Fibroblast of villous mesenchyme (primary cell): Measurements from ENCODE around the gene TBC1D5. TPM values are rescaled to one million over a fixed set of nuclear protein-coding genes. Genes with fewer than 3 reads are reported as not detected.
"Not testable (repeated sequence)": the region's sequence is repeated elsewhere in the genome, so short reads cannot be mapped to it uniquely, and the experiment has no call there.

Experiments
- DNase-seq: peaks from one replicate; pipeline ENCODE4 v3.0.0-alpha.2; 2010; ENCODE audit warnings: low read depth
- H3K4me3 ChIP-seq: 2 replicates; pipeline ENCODE4 v1.5.1; 2011; ENCODE audit warnings: low read depth, mild to moderate bottlenecking, low read length
- total RNA-seq: library from RNA; depleted of rRNA; stranded (reverse); fragments of >200 nt; gene quantifications from 2 replicates; pipeline ENCODE4 v1.2.3, GENCODE V29; 2012
- TF ChIP-seq, protein P1 (sequence below): IDR thresholded peaks from 2 replicates; pipeline ENCODE4 v1.5.1; 2012; ENCODE audit warnings: low read depth, mild to moderate bottlenecking, low read length; ENCODE audit not compliant: insufficient read depth

The TBC1D5 gene
- total RNA-seq, 1 donor: 107 TPM

DNA sequence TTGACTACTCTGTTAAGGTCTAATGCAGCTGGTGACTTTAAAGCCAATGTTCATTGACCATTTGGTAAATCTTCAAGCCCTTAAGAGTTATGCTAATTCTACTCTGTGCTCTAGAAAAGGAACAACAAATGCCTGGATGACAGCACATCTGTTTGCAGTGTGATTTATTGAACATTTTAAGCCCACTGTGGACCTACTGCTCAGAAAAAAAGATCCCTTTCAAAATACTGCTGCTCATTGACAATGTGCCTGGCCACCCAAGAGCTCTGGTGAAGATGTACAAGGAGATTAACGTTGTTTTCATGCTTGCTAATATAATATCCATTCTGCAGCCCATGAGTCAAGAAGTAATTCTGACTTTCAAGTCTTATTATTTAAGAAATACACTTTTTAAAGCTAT is 110.8 kb downstream of the TBC1D5 start:
- TF ChIP-seq, protein P1, sequence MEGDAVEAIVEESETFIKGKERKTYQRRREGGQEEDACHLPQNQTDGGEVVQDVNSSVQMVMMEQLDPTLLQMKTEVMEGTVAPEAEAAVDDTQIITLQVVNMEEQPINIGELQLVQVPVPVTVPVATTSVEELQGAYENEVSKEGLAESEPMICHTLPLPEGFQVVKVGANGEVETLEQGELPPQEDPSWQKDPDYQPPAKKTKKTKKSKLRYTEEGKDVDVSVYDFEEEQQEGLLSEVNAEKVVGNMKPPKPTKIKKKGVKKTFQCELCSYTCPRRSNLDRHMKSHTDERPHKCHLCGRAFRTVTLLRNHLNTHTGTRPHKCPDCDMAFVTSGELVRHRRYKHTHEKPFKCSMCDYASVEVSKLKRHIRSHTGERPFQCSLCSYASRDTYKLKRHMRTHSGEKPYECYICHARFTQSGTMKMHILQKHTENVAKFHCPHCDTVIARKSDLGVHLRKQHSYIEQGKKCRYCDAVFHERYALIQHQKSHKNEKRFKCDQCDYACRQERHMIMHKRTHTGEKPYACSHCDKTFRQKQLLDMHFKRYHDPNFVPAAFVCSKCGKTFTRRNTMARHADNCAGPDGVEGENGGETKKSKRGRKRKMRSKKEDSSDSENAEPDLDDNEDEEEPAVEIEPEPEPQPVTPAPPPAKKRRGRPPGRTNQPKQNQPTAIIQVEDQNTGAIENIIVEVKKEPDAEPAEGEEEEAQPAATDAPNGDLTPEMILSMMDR: no peak
- H3K4me3 ChIP-seq: no peak overlapping the region
- peak; percentile 25 for DNase-seq

DNA sequence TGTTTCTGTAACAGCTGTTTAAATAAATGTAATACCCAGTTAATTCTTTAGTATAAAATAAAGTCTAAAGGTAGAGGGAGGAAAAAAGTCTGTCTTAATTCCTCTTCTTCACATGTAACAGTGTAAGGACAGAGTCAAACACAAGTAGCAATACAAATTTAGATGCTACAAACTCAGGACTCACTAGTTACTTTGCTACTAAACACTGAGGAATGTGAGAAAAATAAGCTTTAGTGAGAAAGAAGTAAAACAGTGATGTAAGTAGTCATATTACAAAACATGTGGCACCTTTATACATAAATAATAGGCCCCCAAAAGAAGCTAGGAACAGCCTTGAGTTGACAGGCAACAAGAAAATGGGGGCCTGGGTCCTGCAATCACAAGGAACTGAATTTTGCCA is 113.0 kb downstream of the TBC1D5 start:
- no peak for DNase-seq
- TF ChIP-seq, protein P1: no peak

DNA sequence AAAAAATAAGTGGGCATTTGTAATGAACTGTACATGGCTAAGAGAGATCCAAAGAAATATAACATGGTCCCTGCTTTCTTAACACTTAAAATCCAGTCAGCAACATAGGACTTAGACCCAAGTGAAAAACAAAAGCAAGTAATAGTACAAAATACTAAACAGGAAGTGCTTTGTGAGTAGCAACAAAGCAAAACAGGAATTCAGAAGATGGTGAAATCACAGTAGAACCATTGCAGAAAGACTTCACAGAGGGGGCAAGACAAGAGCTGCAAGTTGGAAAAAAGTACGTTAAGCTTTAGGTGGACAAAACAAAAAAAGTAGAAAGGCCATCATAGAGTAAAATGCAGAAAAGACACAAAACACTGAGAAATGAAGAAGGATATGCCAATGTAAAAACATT is 116.0 kb downstream of the TBC1D5 start:
- DNase-seq: peak; percentile 17
- TF ChIP-seq, protein P1: no peak
- H3K4me3 ChIP-seq: no peak overlapping the region

More for the DNA sequence above, 113.0 kb downstream of the TBC1D5 start:
- H3K4me3 ChIP-seq: no peak overlapping the region

DNA sequence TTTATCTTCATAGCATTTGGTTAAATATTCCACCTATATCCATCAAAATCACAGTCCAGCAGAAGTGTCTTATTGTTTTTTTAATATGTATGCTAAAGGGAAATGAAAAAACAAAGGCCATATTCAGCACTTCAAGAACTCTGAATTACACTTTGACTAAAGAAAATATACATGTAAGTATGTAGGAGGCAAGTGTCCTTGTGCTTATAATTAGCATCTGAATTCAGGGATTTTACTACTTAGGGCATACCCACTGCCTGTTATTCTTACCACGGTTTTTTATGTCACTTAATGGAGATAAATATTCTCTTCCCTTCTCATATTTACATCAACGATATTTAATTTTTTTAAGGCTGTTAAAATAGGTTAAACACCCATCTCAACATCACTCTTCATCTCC is 117.3 kb downstream of the TBC1D5 start:
- DNase-seq: no peak
- TF ChIP-seq, protein P1: no peak
- H3K4me3 ChIP-seq: no peak overlapping the region

DNA sequence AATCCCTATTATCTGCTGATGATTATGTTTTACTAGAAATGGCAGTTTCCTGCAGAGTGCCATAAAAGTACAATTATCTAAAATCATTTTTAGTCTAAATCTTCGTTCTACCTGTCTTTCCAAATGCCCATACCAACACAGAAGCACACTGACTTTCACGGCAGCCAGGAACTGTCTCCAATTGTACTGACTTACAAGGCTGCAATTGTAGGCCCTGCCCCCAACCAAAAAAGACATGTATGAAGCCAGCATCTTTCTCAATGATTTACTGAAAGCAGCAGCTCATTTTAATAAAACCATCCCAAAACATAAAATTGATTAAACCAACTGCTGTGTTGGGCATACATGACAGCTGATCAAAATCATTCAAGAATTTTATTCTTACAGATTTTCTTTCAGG is 119.0 kb downstream of the TBC1D5 start:
- H3K4me3 ChIP-seq: no peak overlapping the region
- TF ChIP-seq, protein P1: no peak

DNA sequence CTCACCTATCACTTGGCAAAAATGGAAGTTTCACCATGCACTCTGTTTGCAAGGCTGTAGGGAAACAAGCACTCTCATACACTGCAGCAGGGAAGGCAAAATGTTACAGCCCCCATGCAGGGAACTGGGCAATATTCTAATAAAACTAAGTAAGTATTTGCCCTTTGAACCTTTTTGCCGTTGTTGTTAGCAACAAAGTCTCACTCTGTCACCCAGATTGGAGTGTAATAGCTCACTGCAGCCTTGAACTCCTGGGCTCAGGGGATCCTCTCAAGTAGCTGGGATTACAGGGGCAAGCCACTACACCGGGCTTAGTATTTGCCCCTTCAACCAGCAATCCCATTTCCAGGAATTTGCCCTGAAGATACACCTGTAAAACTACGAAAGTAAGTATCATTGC is 122.5 kb downstream of the TBC1D5 start:
- DNase-seq: no peak
- H3K4me3 ChIP-seq: no peak overlapping the region
- TF ChIP-seq, protein P1: no peak

More for the DNA sequence above, 119.0 kb downstream of the TBC1D5 start:
- no peak for DNase-seq

- not testable (repeated sequence) for H3K4me3 ChIP-seq, DNase-seq
Observed at GRCh38 chr3:17613017-17613416, 129.4 kb downstream of the TBC1D5 start.
